Activated gamma-delta T cell treated with Interleukin-2 at 50 U/mL for 16 hours (primary cell): Measurements from ENCODE around the gene ASTN2.
"Not testable (repeated sequence)": the region's sequence is repeated elsewhere in the genome, so short reads cannot be mapped to it uniquely, and the experiment has no call there.

Experiments
- DNase-seq: peaks from one replicate; pipeline ENCODE4 v3.0.0-alpha.2; 2020

ASTN2 gene

DNA sequence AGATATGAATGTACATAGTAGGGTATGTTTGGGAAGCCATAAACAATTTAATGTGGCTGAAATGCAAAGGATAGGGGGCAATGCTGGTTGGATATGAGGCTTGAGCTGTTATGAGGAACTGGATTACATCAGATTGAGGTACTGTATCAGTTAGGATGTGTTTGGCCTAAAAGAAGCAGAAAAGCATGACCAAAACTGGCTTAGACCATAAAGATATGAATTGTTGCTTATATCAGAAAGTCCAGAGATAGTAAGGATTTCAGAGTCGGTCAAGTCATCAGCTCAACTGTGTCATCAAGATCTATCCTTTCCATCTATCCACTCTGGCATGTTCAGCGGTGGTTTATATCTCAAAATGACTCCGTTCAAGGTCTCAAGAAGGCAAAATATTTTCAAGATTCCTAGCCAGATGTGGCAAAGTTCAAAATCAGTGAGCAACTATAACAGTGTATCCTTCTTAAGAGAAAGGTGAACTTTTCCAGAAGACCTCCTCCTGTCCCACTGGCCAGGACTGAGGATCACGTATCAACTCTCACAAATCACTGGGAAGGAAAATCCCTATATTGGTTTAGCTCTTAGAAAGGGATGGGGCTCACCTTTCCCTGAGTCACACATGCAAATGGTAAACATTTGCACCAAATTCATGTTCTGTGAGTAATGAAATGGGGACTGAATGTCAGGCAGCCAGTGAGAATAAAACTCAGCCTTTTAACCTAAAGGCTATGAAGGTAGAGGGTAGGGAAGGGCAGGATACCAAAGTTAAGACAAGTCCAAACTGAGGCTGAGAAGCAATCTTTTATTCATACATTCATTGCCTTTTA, 469.9 kb downstream of the ASTN2 start:
- DNase-seq: no peak

DNA sequence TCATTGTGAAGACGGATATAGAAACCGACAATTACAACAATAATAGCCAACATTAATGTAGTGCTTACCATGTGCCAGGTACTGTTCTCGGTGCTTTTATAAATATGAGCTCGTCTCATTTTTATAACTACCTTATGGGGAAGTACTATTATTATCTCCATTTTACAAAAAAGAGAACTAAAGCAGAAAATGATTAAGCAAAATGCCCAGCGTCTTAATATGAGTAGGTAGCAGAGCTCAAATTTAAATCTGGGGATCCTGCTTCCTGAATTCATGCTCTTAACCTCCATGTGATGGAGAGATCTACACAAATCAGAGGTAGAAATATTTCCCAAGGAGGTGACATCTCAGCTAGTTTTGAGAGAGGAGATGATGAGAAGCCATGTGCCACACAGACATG, 470.9 kb downstream of the ASTN2 start:
- no peak for DNase-seq

DNA sequence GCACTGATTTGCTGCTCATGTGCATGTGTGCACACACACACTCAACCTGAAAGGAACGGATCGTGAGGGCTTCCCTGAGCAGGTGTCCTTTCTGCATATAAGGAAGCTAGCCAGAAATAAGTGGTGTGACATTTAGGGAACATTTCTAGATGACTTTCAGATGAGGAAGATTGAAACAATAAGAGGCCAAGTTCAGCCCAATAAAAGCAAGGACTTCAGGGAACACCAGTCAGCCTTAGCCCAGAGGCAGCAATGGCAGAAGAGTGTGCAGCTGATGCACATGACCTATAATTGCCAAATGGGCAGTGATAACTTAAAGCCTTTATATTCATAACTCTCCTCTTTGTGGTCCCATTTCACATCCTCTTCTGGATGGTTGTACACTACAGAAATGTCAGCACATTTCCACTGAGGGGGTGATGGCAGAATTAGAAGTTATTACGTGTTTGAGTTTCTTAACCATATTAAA, 472.2 kb downstream of the ASTN2 start:
- DNase-seq: no peak

DNA sequence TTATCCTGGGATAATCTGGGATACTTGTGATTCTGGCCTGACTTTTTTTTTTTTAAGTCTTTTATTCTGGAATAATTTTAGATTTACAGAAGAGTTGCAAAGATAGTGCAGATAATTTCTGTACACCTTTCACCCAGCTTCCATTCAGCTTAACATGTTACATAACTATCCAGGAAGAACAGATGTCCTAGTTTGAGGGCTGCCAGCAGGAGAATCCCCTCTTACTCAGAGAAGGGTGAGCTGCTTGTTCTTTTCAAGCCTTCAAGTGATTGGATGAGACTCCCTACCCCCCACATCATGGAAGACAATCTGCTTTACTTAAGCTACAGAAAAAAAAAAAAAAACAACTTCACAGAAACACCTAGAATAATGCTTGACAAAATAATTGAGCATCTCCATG, 473.6 kb downstream of the ASTN2 start:
- no peak for DNase-seq

DNA sequence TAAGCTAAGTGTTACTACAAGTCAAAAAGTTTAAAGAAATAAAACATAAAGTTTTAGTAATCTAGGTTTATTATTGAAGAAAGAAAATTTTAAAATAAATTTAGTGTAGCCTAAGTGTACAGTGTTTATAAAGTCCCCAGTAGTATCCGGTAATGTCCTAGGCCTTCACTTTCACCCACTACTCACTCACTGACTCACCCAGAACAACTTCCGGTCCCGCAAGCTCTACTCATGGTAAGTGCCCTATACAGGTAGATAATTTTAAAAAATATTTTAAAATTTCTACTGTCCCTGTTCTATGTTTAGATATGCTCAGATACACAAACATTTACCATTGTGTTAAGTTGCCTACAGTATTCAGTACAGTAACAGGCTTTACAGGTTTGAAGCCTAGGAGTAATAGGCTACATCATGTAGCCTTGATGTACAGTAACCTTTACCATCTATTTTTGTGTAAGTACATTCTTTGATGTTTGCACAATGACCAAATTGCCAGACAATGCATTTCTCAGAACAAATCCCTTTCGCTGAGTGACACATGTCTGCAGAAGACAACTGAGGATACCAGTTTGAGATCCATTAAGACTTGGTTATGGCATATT, 474.1 kb downstream of the ASTN2 start:
- no peak for DNase-seq

DNA sequence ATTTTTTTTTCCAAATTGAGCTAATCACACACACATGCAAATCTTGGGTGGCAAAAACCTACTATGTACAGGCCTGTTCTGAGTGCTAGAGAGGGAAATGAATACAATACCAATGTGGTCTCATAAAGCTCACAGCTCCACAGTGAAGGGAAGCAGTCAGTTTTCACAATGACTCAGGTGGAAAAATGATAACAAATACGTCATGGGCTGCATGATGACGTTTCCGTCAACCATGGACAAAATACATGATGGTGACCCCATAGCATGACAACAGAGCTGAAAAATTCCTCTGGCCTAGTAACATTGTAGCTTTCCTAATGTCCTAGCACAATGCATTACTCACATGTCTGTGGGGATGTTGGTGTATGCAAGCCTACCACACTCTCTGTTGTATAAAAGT, 475.2 kb downstream of the ASTN2 start:
- DNase-seq: no peak

DNA sequence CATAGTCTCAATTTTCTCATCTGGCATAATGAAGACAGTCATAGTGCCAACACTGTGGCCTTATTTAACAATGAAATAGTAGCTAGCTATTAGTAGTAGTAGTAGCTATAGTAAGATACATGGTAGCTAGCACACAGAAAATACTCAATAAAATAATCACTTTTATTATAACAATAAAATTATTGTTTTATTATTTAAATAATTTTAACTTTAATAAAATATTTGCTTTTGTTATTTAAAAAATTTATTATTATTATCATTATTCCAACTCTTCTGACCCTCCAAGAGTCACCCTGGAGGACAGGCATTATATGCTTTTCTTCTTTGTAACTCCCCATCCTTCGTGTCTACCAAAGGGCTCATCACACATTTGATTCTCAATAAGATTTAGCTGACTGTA, 475.7 kb downstream of the ASTN2 start:
- no peak for DNase-seq

DNA sequence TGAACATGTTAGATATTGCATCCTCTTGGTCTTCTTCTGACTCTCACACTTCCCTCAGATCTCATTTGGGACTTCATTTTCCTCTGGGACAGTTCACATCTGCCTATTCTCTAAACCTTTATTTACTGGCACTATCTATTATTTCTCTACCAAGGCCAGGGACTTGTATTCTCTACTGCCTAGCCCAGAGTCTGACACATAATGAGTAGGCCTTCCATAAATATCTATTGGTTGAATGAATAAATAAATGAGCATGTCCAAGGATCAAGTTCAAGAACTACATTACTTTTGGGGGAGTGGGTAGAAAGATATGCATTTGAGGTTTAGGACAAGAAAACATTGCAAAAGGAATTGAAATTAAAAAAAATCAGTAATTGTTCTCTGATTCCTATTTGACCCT, 477.5 kb downstream of the ASTN2 start:
- no peak for DNase-seq

DNA sequence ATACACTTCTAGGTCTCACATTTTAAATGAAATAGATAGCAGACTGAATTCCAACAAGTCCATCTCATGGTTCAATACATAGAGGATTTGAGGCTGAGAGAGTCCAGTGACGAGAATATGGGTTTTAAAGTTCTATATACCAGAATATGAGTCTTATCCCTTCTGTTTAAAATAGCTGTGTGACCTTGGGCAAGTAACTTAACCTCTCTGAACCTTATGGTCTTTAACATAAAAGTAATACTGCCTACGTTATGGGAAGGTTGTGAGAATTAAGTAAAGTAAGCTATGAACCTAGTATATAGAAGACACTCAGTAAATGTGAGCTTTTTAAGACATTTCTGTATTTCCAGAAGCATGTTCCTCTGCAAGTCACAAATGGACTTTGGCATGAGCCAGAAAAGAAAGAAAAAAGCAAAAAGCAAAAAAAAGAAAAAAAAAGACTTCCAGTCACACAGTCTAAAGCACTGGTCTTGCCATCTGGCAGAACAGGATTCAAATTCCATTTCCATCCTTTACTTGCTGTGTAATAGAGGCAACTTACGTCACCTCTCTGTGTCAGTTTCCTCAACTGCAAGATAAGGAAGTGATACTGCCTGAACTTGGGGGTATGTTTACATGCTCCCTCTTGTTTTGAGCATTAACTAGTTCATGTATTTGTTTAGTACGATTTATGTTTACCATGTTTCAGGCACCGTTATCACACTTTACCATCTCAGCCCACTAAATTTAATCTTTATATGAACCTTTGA, 479.5 kb downstream of the ASTN2 start:
- no peak for DNase-seq

DNA sequence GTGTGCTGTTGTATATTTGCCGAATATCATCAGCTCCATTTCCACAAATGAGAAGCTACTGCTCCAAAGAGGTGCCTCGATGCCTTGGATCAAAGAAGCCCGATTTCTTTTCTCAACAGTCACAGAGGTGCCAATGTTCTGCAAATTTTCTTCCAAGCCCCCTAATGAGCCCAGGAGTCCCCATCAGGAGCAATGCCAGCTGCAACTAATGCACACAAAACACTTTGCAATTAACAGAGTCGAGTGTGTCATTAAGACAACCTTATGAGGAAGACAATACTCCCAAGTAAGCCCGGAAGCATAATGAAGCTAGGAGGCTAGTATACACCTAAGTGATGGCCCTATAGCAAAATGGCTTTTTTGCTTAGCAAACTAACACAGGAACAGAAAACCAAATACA, 480.7 kb downstream of the ASTN2 start:
- no peak for DNase-seq

DNA sequence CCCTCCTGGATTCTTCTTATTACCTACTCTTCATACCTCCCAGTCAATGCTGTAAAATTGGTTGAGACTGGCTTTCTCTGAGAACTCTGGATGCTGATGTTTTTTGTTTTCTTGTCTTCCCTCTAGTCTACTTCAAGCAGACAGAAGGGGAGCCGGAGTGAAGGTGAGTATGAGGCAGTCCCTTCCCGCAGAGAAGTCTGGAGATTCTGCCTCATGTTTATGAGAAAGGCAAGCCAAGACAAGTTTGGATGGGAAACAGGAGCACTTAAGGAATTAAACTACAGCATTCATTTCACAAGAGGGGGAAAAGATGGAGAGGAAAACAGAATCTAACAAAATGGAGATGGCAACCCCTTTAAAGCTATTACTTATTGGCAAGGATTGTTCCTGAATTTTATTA, 481.6 kb downstream of the ASTN2 start:
- DNase-seq: no peak

DNA sequence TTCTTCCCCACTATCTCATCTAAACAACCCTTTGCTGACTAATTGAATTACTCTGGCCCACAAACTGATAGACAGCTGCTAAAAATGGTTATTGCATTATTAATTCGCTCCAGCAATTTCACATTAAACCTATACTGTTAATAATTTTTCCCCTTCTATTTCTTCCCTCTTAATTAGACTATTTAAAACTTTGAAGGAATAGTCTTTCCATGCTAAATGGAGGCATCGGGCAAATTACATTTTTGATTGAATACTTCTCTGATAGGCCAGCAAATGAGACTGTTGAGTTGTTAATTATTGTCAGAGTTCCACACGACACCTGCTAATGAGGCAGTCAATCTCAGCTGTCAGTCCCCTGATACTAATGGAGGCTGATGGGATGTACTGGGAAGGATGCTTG, 485.2 kb downstream of the ASTN2 start:
- no peak for DNase-seq

DNA sequence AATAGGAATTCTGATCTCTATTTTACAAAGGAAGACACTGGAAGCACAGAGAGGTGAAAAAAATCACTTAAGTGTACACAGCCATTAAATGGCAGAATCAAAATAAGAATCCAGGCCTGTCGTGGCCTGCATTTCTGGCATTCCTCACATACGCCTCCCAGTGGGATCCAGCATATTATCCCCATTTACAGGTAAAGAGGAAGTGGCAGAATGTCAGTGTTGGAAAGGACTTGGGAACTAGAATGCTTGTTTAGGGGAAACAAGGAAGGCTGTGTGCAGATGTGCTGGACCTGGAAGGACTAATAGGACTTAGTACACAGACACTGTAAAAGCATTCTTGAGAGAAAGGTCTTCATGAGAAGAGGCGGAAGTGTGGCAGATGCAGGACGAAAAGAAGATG, 486.0 kb downstream of the ASTN2 start:
- no peak for DNase-seq

DNA sequence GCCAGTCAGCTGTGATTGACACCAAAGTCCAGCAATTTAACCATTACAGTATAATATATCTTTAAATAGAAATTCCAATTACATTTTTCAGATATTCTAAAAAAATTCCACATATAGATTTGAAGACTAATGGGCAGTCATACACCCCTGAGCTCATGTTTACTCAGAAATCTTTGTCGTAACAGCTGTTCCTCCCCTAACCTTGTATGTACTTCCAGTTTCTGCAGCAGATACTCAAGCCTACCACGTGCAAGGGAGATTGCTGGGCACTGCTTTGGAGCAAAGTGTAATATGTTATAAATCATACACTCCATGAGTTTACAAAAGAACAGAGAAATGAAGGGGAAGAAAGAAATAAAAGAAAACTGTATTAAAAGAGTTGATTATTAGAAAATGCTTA, 486.6 kb downstream of the ASTN2 start:
- no peak for DNase-seq

DNA sequence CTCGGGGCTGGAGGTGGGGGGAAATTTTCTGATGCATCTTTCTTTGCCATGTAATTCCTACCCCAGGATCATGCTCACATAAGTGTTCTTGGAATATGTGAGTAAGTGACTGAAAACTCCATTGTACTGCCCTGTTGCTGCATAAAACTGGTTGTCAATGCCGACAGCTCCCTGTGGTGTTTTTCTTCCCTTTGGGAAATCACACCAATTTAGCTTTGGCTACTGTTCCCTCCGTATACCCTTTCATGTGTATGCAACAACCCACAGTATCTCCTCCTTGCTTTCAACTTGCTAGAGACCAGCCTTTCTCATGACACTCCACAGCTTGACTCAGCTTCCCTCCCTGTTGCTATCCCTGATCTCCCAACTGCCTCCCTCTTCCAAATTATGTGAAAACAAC, 487.1 kb downstream of the ASTN2 start:
- DNase-seq: no peak

DNA sequence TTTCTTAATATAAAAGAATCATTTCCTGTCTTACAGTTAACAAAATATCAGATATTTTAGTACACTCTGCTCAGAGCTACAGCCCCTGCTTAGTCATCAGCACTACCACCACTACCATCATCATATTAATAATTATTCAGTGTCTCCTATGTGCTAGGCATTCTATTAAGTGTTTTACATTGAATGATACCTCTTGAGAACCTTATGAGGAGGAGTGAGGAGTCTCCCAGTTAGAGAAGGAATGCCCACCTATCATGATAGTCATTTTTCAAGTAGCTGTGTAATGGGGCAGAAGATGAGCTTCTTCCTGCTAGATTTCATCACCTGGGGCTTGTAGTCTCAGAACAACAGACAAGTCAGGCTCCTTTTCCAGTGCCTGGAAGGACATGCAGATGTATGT, 489.7 kb downstream of the ASTN2 start:
- no peak for DNase-seq

DNA sequence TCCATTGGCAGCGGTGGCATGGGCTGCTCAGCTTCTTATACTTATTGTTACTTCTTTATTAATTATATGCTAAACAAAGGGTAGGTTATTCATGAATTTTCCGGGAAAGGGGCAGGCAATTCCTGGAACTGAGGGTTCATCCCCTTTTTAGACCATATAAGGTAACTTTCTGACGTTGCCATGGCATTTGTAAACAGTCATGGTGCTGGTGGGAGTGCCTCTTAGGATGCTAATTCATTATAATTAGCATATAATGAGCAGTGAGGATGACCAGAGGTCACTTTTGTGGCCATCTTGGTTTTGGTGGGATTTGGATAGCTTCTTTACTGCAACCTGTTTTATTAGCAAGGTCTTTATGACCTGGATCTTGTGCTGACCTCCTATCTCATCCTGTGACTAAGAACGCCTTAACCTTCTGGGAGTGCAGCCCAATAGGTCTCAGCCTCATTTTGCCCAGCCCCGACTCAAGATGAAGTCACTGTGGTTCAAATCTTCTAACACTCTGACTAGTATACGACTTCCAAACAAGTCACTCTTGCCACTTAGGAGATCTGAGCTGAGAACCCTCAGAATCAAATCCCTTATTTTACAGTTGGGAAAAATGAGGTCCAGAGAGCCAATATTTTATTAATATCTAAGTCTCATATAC, 490.3 kb downstream of the ASTN2 start:
- no peak for DNase-seq

DNA sequence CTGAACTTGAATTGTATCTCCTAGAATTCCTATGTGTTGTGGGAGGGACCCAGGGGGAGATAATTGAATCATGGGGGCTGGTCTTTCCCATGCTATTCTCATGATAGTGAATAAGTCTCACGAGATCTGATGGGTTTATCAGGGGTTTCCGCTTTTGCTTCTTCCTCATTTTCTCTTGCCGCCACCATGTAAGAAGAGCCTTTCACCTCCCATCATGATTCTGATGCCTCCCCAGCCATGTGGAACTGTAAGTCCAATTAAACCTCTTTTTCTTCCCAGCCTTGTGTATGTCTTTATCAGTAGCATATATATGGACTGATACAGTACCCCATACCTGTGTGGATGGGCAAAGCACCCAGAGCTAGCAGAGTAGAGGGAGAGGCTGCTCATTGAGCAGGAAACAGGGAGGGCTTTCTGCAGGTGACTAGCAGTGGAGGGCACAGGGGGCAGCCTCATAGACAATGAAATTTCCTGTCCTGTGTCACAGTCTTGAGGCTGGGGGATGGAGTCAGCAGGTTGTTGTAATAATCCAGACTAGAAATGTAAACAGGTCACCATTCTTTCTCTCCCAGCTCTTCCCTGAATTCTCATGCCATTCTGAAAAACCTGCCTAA, 496.9 kb downstream of the ASTN2 start:
- not testable (repeated sequence) for DNase-seq

DNA sequence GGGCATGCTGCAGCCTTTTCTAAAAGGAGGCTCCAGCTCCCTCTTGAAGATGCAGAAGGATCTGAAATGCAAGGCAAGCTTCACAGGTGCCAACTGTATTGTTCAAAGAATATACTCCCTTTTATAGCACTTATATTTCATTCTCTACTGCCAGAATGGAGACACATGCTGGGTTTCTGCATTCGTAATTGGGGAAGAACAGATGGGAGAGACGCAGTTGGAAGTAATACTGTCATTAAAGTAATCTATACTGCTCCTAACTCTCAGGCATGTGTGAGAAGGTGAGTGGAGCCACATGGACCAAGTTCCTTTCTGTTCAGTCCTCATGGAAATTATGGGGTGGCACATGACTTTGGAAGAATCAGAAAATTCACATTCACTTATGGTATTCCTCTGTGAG, 501.3 kb downstream of the ASTN2 start:
- no peak for DNase-seq

DNA sequence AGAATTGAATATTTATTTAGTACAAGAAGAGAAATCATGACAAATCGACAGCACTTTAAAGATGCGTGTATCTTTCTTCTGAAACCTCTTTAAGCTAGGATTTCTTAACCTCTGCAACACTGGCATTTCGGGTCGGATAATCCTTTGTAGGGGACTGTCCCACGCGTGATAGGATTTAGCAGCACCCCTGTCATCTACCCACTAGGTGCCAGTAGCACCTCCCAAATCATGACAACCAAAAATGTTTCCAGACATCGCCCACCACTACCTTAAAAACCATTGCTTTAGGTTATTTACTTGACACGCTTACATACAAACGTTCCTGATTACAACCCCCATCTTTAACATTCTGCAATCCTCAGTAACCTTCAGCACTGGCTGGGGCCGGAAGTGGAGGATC, 504.7 kb downstream of the ASTN2 start:
- no peak for DNase-seq

DNA sequence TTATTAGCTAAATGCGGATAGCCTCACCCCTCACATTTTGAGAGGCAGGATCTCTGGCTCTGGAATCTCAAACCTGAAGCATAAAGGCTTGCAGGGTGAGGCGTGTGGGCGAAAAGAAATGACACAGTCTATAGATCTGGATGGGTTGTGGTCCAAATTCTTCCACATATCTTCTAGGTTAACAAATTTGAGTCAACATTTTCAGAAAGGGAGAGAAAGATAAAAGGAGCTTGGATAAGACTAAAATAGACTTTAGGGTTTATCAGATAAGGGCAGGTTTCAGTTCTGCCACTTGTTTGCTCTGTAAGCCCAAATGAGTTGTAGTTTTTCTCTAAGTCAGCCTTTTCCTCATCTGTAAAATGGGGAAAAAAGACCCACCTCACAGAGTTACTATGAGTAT, 506.9 kb downstream of the ASTN2 start:
- no peak for DNase-seq

DNA sequence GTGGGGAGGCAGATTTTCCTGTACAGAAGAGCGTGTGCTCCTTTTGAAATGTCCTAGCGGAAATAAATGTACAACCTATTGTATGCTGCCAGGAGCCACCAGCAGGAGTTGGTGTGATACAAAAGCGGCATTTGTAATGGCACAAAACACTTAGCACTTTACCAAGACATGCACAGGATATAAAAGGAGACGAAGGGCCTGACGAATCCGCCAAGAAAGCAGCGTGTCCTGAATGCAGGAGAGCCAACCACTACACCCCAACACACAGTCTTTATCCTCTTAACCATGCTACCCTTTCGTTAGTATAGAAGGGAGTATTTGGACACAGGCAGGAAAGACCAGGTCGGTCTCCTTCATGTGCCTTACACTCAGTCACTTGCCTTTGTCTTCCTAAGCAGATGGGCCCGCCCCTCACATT, 509.7 kb downstream of the ASTN2 start:
- no peak for DNase-seq

DNA sequence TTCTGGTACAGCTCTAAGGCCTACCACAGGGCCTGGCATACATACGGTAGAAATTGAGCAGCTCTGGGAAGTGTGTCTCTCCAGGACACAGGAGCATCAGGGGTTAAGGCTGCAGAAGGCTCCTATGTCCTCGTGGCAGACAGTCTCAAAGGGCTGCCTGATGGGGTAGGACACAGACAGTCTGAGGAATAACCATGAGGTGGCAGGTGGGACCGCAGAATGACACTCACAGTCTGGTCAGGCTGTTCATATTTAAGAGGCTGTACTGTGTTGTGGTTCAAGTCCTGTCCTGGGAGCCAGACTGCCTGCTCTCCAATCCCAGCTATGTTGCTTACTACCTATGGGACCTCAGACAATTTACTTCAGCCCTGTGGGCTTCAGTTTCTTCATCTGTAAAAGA, 510.7 kb downstream of the ASTN2 start:
- DNase-seq: no peak
